Measurements from ENCODE around the gene ASB1.
"Not testable (repeated sequence)": the region's sequence is repeated elsewhere in the genome, so short reads cannot be mapped to it uniquely, and the experiment has no call there.

The ASB1 gene

GRCh38 chr2:238424313-238424700 lies 2.4 kb upstream of the ASB1 start:
- no peak for ATAC-seq

DNA sequence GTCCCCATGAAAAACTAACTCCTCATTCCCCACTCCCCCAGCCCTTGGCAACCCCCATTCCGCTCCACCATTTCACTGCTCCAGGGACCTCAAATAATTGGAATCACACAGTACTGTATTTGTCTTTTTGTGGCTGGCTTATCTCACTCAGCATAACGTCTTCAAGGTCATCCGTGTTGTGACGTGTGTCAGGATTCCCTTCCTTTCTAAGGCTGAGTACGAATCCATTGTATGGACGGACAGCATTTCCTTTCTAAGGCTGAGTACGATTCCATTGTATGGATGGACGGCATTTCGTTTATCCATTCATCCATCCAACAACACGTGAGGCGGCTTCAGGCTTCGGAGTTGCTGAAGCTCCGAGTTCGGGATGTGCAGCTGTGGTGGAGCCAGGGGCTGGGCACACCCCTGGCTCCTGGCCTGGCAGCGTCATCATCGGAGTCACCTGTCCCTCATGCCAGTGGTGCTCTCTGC lies 1.2 kb upstream of the ASB1 start:
- no peak for ATAC-seq

- peak; percentile 5 to 21 for ATAC-seq
These were observed 654 bp upstream of the ASB1 start for GRCh38 chr2:238425979-238426567.

DNA sequence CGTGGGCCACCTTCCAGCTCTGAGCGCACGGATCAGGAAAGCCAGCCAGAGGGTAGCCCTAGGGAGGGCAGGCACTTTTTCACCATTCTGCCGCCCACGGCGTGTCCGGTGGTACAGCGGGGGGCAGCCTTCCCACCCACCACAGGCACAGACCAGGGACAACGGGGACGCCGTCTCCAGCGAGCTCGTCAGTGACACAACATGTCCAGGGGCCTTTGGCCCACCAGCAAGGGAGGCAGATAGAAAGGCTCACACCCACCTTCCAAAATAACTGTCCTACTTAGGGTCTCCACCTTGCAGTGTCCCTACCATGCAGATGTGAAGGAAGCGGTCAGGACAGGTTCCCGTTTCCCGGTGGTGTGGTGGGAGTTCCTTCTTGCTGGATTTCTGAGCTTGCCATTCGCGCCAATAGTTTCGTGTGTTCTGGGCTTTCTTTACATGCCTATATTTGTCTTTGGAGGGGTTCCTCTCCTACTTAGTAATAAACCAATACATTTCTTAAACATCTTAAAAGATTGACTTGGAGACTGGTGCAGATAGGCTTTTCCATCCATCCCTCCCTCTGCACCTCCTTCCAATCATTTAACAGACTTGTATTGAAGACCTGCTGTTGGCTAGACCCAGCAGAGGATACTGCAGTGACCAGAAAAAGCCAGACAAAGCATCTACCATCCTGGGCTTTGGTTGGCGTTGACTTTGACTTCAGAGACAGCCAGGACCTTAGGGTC lies 872 bp downstream of the ASB1 start:
- peak in 1 of 2 donors; percentile 1 for ATAC-seq

DNA sequence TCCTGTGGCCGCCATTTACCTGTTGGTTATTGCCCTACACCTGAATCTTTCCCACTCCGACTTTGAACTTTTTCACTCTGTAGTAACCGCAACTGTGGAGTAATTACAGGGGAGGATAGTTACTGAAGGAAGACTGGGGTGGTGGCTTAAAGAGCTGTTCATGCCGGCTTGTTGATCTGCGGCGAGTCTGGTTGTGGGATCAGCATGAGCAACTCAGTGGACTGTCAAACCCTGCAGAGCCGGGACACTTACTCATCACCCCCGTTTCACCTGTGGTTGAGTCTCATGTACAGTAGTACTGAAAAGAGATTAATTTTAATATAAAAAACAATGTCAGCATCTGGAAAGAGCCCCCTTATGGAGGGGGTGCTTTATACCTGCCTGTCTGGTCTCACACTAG lies 2.1 kb downstream of the ASB1 start:
- ATAC-seq: no peak

DNA sequence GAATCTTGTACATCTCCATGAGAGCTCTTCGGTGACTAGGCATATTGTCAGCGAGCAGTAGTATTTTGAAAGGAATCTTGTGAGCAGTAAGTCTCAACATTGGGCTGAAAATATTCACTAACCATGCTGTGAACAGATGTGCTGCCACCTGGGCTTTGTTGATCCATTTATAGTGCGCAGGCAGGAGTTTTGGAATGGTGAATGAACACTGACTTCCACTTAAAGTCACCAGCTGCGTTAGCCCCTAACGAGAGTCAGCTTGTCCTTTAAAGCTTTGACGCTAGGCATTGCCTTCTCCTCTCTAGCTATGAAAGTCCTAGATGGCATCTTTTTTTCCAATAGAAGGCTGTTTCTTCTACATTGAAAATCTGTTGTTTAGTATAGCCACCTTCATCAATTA lies 4.1 kb downstream of the ASB1 start:
- ATAC-seq: no peak

- no peak for ATAC-seq
These were observed 4.7 kb downstream of the ASB1 start for GRCh38 chr2:238431456-238431855.

GRCh38 chr2:238433300-238433915 lies 6.7 kb downstream of the ASB1 start:
- ATAC-seq: no peak

DNA sequence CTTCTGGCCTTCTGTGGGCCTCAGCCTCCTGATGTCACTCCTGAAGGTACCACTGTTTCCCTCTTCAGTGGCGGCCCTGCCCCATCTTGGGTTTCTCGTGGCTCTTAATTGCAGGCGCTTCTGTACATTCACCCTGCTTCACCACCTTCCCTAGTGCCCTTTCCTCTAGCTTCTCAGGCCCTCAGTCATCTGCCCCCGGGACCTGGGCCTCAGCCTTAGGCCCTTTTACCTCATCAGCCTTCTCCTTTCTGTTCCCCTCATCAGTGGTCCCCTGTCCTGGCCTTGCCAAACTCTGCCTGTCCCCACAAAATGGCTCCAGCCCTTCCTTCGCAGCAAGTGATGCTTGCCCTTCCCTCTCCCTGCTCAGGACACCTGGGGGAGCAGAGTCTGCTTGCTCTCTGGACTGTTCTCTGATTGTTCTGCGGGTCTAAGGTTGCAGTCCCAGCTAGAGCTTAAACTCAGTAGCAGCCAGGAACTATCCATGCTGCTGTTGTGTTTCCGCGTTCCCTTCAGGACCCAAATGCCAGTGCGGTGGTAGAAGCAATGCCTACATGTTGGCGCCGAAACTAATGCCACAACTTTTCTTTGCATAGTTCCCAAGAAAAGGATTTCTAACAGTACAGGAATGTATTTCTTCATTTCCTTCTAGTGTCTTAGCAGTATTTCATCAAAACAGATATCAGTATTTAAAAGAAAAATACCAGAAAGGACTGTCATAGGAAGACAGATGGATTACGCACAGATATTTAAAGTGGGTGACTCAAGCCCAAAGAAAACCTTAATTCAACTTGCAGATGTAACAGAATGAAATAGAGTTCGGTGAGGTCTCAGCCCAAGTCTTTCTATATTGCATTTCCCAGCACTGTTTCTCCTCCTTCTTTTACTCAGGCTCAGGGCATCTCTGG lies 7.5 kb downstream of the ASB1 start:
- no peak for ATAC-seq

DNA sequence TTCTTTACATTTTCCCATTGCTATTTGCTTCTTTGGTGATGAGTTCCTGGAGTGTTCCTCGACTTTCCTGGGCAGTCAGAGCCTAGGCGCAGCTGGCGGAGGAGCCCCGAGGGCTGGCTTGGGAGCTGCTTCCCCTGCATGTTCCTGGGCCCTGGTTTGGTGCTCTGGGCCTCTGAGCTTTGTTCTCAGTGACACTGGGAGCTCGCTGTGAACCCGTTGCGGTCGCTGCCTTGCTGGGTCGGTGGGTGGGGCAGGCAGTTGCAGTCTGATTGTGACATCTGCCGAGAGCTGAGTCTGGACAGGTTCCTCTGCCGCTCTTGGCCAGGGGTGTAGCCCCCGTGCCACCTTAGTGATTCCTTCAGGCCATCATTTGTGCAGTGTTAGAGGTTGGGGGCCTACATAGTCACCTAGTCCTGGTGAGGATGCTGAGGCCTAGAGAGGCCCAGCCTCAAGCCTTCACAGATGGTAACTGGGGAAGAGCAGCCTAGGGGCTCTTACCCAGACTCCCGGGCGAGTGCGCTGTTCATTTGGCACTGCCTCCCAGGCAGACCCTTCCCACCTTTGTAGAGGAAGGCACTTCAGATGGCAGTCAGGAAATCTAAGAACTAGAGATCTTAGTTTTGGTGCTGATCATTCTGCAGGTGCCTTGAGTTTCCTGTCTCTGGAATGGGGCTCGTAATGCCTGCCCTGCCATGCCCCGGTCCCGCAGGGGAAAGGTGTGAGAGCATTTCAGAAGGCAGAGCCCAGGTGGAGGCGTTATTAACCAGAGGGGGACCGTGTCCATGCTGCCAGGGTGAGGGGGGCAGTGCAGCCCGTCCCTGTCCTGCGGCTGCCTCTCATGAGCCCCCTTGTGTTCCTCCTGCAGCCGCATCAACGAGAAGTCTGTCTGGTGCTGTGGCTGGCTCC lies 8.4 kb downstream of the ASB1 start:
- no peak for ATAC-seq

DNA sequence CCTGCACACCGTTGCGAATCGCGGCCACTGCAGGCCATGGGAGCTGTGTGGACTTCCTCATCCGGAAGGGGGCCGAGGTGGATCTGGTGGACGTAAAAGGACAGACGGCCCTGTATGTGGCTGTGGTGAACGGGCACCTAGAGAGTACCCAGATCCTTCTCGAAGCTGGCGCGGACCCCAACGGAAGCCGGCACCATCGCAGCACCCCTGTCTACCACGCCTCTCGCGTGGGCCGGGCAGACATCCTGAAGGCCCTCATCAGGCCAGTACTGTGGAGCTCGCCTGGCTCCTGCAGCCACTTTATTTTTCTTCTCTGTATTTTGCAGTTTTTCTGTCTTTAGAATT lies 9.0 kb downstream of the ASB1 start:
- ATAC-seq: no peak

- ATAC-seq: peak; percentile 96 to 98
These were observed 12.4 kb downstream of the ASB1 start for GRCh38 chr2:238438856-238439849.

DNA sequence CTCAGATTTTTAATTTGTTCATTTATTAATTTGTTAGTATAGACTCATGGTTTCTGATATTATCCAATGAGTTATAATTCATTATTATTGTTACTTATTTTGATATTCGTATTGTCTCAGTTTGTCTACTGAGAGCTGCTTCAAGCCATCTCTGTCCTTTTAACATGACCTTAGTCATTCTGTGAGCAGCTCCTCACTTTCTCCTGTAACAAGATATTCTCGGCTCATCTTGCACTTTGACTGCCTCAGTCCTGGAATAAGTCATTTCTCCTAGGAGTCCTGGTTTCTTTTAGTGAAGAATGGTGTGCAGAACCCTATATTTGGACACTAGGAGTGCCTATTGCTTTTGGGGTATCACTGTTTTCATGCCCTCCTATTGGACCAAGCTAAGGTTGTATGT lies 13.2 kb downstream of the ASB1 start:
- ATAC-seq: peak; percentile 21 to 39

- ATAC-seq: no peak
These were observed 13.6 kb downstream of the ASB1 start for GRCh38 chr2:238440331-238440730.

DNA sequence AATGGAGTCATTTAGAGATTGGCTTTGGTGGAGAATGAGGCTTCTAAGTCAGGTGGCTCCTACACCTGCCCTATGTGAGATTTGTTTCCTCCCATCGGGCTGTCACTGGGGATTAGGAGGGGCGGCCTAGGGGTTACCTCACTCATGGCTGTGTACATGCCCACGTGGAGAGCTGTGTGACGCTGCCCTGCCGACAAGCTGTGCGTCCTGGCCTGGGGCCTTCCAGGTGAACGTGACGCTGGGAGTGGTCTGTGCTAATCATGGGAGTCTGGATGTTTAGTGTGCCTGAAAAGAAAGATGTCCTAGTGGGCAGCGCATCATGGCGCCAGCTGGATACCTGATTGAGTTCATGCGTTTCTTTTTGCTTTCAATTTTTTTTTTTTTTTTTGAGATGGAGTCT lies 14.0 kb downstream of the ASB1 start:
- no peak for ATAC-seq

- no peak for ATAC-seq
These were observed 14.8 kb downstream of the ASB1 start for GRCh38 chr2:238441262-238442114.

GRCh38 chr2:238442257-238442656 lies 15.5 kb downstream of the ASB1 start:
- ATAC-seq: not testable (repeated sequence)

GRCh38 chr2:238444242-238444641 lies 17.5 kb downstream of the ASB1 start:
- ATAC-seq: no peak

DNA sequence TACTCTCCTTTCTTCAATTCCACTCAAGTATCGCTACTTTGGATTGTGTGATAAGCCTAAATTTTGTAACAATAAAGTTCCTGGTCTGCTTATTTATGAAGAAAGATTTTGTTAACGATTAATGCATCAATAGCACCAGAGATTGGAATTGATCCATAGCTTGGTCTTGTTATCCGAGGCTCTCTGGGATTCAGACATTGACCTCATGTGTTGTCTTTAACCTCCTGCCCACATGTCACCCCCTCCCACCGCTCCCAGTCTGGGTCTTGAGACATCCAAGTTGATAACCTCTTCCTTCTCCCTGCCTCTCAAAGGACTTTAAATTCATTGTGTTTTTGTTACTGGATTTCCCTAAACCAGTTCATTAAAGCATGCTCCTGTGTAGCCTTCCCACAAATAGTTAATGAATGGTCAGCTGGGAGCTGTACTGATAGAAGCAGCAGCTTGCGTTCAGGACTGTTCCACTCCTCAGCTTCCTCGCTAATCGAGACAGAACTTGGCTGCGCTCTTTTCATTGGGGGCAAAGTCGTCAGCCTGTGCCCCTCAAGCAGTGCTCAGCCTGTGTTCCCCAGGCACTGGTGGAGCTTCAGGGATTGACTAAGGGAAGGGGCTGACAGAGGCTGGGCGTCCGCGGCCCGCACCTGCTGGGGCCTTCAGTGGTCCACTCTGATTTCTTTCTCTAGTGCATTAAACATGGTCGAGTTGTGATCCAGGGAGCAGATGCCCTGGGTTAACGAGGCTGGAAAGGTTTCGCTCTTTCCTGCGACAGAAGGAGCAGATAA lies 18.9 kb downstream of the ASB1 start:
- ATAC-seq: no peak
